HEK293T (cell line): ENCODE results near the gene SMARCD2.
"Not testable (repeated sequence)": the region's sequence is repeated elsewhere in the genome, so short reads cannot be mapped to it uniquely, and the experiment has no call there.

Experiments used
- CTCF ChIA-PET: fragments of 350-600 bp; formaldehyde crosslinking; extraction: SDS; loops from one replicate; lab custom pipeline; 2021; ENCODE audit warnings: antibody characterized with exemption, inconsistent platforms; lab: Yijun Ruan, JAX
- POLR2A ChIA-PET: fragments of 350-600 bp; formaldehyde crosslinking; extraction: SDS; loops from one replicate; lab custom pipeline; 2020; ENCODE audit warnings: antibody characterized with exemption, inconsistent platforms; lab: Yijun Ruan, JAX
- DNase-seq: peaks from one replicate; pipeline ENCODE4 v3.0.0; 2012; ENCODE audit warnings: mixed read lengths; ENCODE audit errors: extremely low spot score
- ARNT ChIP-seq: fragments of 450-650 bp; IDR thresholded peaks from 2 replicates; pipeline ENCODE4 v1.6.1; 2017; ENCODE audit warnings: mild to moderate bottlenecking
- BHLHE40 ChIP-seq: fragments of 450-650 bp; IDR thresholded peaks from 2 replicates; pipeline ENCODE4 v1.6.1; 2016; ENCODE audit warnings: mild to moderate bottlenecking, moderate library complexity, borderline replicate concordance
- CTBP1 ChIP-seq: fragments of 450-650 bp; IDR thresholded peaks from 2 replicates; pipeline ENCODE4 v1.6.1; 2016; ENCODE audit warnings: borderline replicate concordance
- ELF4 ChIP-seq: fragments of 450-650 bp; IDR thresholded peaks from 2 replicates; pipeline ENCODE4 v1.6.1; 2017; ENCODE audit warnings: antibody characterized with exemption
- FOXM1 ChIP-seq: fragments of 450-650 bp; IDR thresholded peaks from 2 replicates; pipeline ENCODE4 v1.6.1; 2017; ENCODE audit warnings: mild to moderate bottlenecking, borderline replicate concordance
- L3MBTL2 ChIP-seq: fragments of 450-650 bp; conservative IDR thresholded peaks from 2 replicates; pipeline ENCODE4 v1.6.1; 2016; ENCODE audit warnings: mild to moderate bottlenecking
- LEF1 ChIP-seq: fragments of 450-650 bp; IDR thresholded peaks from 2 replicates; pipeline ENCODE4 v1.6.1; 2017; ENCODE audit warnings: mild to moderate bottlenecking, borderline replicate concordance
- SP1 ChIP-seq: fragments of 450-650 bp; IDR thresholded peaks from 2 replicates; pipeline ENCODE4 v1.6.1; 2017
- SUZ12 ChIP-seq: fragments of 450-650 bp; IDR thresholded peaks from 2 replicates; pipeline ENCODE4 v1.6.1; 2016; ENCODE audit warnings: mild to moderate bottlenecking
- TARDBP ChIP-seq: fragments of 450-650 bp; IDR thresholded peaks from 2 replicates; pipeline ENCODE4 v1.6.1; 2016
- ZNF384 ChIP-seq: fragments of 450-650 bp; IDR thresholded peaks from 2 replicates; pipeline ENCODE4 v1.6.1; 2016
- TF ChIP-seq, protein P1 (sequence below): fragments of 450-650 bp; IDR thresholded peaks from 2 replicates; pipeline ENCODE4 v1.6.1; 2016

SMARCD2 gene

DNA sequence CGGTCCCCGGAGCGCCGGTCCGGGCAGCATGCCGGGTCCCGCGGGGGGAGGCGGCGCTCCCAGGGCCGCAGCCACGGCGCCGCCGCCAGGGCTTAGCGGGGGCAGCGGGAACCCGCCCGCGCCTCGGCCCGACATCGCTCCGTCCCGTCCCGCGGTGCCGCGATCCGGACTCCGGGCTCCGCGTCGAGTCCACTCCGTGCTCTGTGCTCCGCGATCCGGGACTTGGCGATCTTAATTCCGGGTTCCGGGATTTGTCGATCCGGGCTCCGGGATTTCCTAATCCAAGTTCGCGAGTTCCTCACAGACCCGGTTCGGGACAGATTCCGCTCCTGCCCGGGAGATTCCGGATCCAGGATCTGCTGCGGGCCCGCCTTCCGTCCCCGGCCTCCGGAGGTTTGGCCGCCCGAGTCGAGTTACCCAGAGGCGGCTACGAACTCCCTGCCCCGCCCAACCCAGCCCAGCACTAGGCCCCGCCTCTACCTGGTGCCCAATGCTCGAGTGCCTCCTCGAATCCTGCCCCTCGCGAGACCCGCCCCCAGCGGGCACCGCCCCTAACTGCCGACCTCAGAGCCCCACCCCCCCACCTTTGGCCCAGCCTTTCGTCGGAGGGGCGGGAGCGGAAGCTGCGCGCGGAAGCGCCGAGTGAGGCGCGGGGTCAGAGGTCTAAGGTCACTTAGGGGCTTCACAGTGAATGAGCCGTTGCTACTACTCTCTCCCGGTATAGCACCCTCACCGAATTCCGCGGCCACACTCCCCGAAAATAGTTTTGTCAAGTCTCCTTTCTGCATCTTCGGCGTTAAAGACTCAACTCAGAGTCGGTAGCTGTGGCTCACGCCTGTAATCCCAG is at the start of gene SMARCD2:
SMARCD2 (minus strand) TSS at position 146 of the 847 bp plus-strand sequence; CDS start at position 135, 11 bp downstream.
- ChIA-PET CTCF (interaction anchor here (0.6 to 1.2 kb wide), 5 partner anchors 8 to 1300 kb away, joined by 3 to 5 read pairs (median 3); no protein-coding TSS in a partner anchor), POLR2A (interaction anchor here (1.1 to 9.1 kb wide), 6 partner anchors 11 to 68 kb away, joined by 3 to 67 read pairs (median 14); partner anchors contain the start of genes CCDC47, DDX42, FTSJ3 and PSMC5)
- peak; percentile 98 for TF ChIP-seq LEF1
- TF ChIP-seq L3MBTL2: no peak
- no peak for TF ChIP-seq SUZ12
- peak; percentile 99 for TF ChIP-seq FOXM1
- peak; percentile 79 for TF ChIP-seq ELF4
- TF ChIP-seq, protein P1, sequence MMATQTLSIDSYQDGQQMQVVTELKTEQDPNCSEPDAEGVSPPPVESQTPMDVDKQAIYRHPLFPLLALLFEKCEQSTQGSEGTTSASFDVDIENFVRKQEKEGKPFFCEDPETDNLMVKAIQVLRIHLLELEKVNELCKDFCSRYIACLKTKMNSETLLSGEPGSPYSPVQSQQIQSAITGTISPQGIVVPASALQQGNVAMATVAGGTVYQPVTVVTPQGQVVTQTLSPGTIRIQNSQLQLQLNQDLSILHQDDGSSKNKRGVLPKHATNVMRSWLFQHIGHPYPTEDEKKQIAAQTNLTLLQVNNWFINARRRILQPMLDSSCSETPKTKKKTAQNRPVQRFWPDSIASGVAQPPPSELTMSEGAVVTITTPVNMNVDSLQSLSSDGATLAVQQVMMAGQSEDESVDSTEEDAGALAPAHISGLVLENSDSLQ: peak; percentile 68
- TF ChIP-seq ARNT: peak; percentile 91
- TF ChIP-seq TARDBP: no peak
- TF ChIP-seq CTBP1: peak; percentile 64
- peak; percentile 99 for DNase-seq

GRCh38 chr17:63889026-63889848 is 46.8 kb upstream of the SMARCD2 start:
- DNase-seq, POLR2A ChIA-PET: not testable (repeated sequence)
- CTCF ChIA-PET: interaction anchor here (0.5 to 2.2 kb wide), 11 partner anchors 9 to 440 kb away, joined by 3 to 9 read pairs (median 3); partner anchors contain the start of genes CSHL1 and GH1

- POLR2A ChIA-PET, CTCF ChIA-PET, DNase-seq: not testable (repeated sequence)
Observed at GRCh38 chr17:63885119-63885518, 42.6 kb upstream of the SMARCD2 start.

GRCh38 chr17:63882626-63883126 is 40.2 kb upstream of the SMARCD2 start:
- CTCF ChIA-PET: interaction anchor here (0.6 to 0.9 kb wide), 2 partner anchors 38 to 137 kb away, joined by 3 read pairs; partner anchors contain the start of gene ICAM2
- DNase-seq, POLR2A ChIA-PET: not testable (repeated sequence)

DNA sequence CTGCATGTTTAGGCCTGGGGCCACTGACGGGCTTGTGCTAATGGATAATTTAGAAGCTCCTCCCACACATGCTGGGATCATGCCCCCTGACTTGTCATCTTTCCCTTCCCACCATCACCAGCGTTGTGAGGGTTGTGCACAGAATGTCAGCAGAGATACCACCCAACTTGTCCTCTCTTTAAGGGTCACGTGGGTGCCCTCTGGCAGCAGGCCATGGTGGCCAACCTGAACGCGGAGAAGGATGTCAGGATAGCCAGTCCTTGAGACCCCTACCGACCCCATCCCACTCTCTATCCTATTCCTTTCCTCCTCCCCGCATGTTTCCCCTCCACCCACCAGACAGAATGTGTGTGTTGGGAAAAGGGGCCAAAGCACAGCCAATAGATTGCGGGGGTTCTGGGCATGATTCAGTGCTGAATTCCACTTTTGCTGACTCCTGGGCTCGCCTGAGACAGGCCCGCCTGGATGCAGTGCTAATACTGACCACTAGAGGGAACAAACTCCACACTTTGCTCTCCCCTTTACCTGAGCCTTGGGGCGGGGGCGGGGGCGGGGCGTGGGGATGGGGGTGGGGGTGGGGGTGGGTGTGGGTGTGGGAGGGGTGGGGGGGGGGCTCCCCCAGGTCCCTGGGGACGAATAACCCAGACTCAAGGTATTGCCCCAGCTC is 39.6 kb upstream of the SMARCD2 start, which contains the start of gene GH2:
GH2 (minus strand) TSS at position 10 of the 667 bp plus-strand sequence. CDS start 143 bp downstream, outside the sequence.
- DNase-seq: peak; percentile 86
- ChIA-PET POLR2A (no interaction called here), CTCF (interaction anchor here (0.9 to 1.5 kb wide), 3 partner anchors 12 to 24 kb away, joined by 3 to 7 read pairs (median 3); no protein-coding TSS in a partner anchor)
- no peak for TF ChIP-seq BHLHE40
- TF ChIP-seq CTBP1: no peak
- TF ChIP-seq LEF1: no peak
- TF ChIP-seq FOXM1: no peak
- no peak for TF ChIP-seq ZNF384

GRCh38 chr17:63881337-63881736 is 38.9 kb upstream of the SMARCD2 start:
- CTCF ChIA-PET: interaction anchor here (0.6 to 1.5 kb wide), 5 partner anchors 11 to 180 kb away, joined by 3 to 7 read pairs (median 3); no protein-coding TSS in a partner anchor
- peak; percentile 15 for DNase-seq
- POLR2A ChIA-PET: not testable (repeated sequence)

- POLR2A ChIA-PET: no interaction called here
Observed at GRCh38 chr17:63880706-63881105, 38.2 kb upstream of the SMARCD2 start.

DNA sequence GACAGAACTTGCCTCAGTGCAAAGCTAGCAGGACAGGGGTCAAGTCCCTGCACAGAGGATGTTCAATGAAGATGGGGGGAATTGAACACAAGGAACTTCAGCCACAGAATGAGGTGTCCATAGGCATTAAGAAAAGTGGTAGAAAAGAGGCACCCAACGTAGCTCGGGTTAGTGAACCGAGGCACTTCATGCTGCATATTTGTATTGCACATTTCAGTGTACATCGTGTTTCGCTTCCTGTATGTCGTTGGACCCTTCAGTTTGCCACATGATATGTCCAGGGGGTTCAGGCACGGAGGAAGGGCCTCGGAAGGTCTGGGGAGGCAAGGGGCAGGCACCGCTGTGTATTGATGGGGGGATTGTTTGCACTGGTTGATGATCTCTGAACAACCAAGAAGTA is 35.9 kb upstream of the SMARCD2 start:
- POLR2A ChIA-PET, DNase-seq: not testable (repeated sequence)
- CTCF ChIA-PET: interaction anchor here (0.7 kb wide), 1 partner anchor 50 kb away, joined by 3 read pairs; no protein-coding TSS in a partner anchor

More at GRCh38 chr17:63880706-63881105, 38.2 kb upstream of the SMARCD2 start:
- TF ChIP-seq ZNF384: no peak
- TF ChIP-seq SP1: no peak
- no peak for TF ChIP-seq ARNT
- TF ChIP-seq L3MBTL2: no peak
- DNase-seq: no peak
- CTCF ChIA-PET: interaction anchor here (1.1 to 1.5 kb wide), 2 partner anchors 15 to 179 kb away, joined by 3 to 7 read pairs; no protein-coding TSS in a partner anchor

DNA sequence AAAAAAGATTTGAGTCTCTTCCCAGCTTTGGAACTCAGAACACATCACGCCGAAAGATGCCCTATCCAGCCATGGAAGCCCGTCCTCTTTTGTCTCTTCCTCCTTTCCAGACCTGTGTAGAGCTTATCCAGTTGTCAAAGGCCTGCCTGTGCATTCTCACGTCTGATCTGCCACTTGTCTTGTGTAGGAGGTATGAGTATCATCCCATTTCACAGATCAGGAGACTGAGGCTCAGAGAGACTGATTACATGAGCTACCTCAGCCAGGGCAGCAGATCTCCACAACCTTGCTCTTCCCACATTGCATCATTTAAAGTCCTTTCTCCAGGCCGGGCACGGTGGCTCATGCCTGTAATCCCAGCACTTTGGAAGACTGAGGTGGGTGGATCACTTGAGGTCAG is 32.2 kb upstream of the SMARCD2 start:
- DNase-seq, CTCF ChIA-PET, POLR2A ChIA-PET: not testable (repeated sequence)

DNA sequence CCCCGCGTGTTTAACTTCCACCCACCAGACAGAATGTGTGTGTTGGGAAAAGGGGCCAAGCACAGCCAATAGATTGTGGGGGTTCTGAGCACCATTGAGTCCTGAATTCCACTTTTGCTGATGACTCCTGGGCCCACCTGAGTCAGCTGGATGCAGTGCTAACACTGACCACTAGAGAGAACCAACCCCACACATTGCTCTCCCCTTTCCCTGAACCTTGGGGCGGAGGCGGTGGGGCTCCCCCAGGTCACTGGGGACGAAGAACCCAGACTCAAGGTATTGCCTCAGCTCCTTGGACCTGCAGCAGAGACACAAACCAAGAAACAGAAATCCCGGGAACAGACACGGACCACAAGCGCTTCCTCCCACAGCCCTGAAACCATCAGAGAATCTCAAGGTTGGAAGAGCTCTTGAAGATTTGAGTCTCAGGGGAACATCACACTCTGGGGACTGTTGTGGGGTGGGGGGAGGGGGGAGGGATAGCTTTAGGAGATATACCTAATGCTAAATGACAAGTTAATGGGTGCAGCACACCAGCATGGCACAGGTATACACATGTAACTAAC is 31.7 kb upstream of the SMARCD2 start:
- POLR2A ChIA-PET, DNase-seq, CTCF ChIA-PET: not testable (repeated sequence)

- POLR2A ChIA-PET, CTCF ChIA-PET, DNase-seq: not testable (repeated sequence)
Observed at GRCh38 chr17:63873577-63873976, 31.1 kb upstream of the SMARCD2 start, which contains the start of gene CSH2. Gene CSH2, minus strand, starts transcription at chr17:63873677. Its CDS starts 63 bp downstream, at chr17:63873614.

- DNase-seq, CTCF ChIA-PET, POLR2A ChIA-PET: not testable (repeated sequence)
Observed at GRCh38 chr17:63871646-63872365, 29.3 kb upstream of the SMARCD2 start.
